Heart left ventricle (tissue), 13 donors: Measurements from ENCODE around the gene MRPL21.

ENCODE experiments used
- POLR2A ChIP-seq, 2 donors: fragments of 450-650 bp; IDR thresholded peaks; one replicate each; pipeline ENCODE4 v1.6.1; 2017; ENCODE audit warnings: antibody characterized with exemption in 2 of 2, mild to moderate bottlenecking in 2 of 2, moderate library complexity in 2 of 2
- TF ChIP-seq, protein P1 (sequence below), 12 donors: fragments of 200-600 bp; sonication (generic) in 4 of 12; IDR thresholded peaks; one replicate each; pipeline versions ENCODE4 v1.5.0 to v1.8.0; 2018 to 2022; ENCODE audit warnings: antibody characterized with exemption in 12 of 12, mild to moderate bottlenecking in 5 of 12
- donor health status: ischemic (EF 13 %, LVEDD 7.1; RV severe dilation, severe dysfunction).
- donor health status: DM: no; HTN: yes; CAD: no.
- donor health status: DM: no; HTN: no; CAD: no.
- donor health status: ischemic (EF 25% LVEDD 6.9; RV normal size, moderate dysfunction).
- donor health status: ischemic (EF 25% LVEDD 5.7; RV mildly dilated, moderate dysfunction).
- donor health status: ischemic (EF 35%, LVEDD 5.7; RV mildly dilated, moderate dysfunction).
- donor health status: nonischemic (EF 11% LVEDD 7.7; RV severe dilation, severe dysfunction).
- donor health status: DM: yes; HTN: yes; CAD: no.
- donor health status: PGD.
- donor health status: ischemic (EF 29% LVEDD 5.4; RV normal size, mild dysfunction).
- donor health status: nonischemic (EF 23%, LVEDD 6.1; RV moderate dilation, normal function).

DNA sequence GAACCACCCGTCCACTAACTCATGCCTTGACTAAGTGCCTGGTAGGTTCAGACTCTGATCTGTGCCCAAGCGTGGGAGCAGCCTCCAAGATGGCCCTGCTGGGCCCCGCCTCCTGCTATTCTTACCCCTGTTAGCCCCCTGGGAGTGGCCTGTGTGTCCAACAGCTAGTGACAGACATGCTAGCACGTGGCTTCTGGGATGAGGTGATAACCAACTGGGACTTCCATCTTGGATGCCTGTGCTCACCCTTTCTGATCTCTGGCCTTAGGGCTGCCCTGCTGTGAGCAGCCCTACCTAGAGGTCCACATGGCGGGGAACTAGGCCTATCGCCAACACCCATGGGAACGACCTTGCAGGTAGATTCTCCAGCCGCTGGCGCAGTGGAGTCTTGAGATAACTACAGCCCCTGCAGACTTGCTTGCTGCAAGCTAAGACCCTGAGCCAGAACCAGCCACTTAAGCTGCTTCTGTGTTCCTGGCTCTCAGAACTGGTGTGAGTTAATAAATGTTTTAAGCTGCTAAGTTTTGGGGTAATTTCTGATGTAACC lies 2.7 kb downstream of the MRPL21 start:
- TF ChIP-seq, protein P1, sequence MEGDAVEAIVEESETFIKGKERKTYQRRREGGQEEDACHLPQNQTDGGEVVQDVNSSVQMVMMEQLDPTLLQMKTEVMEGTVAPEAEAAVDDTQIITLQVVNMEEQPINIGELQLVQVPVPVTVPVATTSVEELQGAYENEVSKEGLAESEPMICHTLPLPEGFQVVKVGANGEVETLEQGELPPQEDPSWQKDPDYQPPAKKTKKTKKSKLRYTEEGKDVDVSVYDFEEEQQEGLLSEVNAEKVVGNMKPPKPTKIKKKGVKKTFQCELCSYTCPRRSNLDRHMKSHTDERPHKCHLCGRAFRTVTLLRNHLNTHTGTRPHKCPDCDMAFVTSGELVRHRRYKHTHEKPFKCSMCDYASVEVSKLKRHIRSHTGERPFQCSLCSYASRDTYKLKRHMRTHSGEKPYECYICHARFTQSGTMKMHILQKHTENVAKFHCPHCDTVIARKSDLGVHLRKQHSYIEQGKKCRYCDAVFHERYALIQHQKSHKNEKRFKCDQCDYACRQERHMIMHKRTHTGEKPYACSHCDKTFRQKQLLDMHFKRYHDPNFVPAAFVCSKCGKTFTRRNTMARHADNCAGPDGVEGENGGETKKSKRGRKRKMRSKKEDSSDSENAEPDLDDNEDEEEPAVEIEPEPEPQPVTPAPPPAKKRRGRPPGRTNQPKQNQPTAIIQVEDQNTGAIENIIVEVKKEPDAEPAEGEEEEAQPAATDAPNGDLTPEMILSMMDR (IDR thresholded peaks at IDR 0.05) = no peak
- TF ChIP-seq POLR2A (IDR thresholded peaks at IDR 0.05) = no peak
